CD4-positive, CD25-positive, alpha-beta regulatory T cell (primary cell): ENCODE measurements around the gene EXOC5. TPM values are rescaled to one million over a fixed set of nuclear protein-coding genes. Genes with fewer than 3 reads are reported as not detected.
"Not testable (repeated sequence)": the region's sequence is repeated elsewhere in the genome, so short reads cannot be mapped to it uniquely, and the experiment has no call there.

Experiments
- ATAC-seq, 2 donors: fragments of 150-1000 bp; cut with Tn5 transposase; one replicate each; pipeline ENCODE4 v1.10.0; 2021; ENCODE audit warnings: low read depth in 2 of 2, moderate number of reproducible peaks in 2 of 2, moderate library complexity in 1 of 2
- DNase-seq, 3 donors: peaks; one replicate each; pipeline versions ENCODE4 v3.0.0 to v3.0.0-alpha.2; 2012 to 2022; ENCODE audit warnings: mixed read lengths in 1 of 3
- H3K27ac ChIP-seq: one replicate; pipeline ENCODE4 v1.7.0; 2013; ENCODE audit warnings: mild to moderate bottlenecking, low read length; ENCODE audit not compliant: insufficient read depth, poor library complexity, severe bottlenecking
- H3K27me3 ChIP-seq: one replicate; pipeline ENCODE4 v1.7.0; 2013; ENCODE audit warnings: low read length; ENCODE audit not compliant: control insufficient read depth, insufficient read depth
- H3K36me3 ChIP-seq: one replicate; pipeline ENCODE4 v1.7.0; 2013; ENCODE audit warnings: mild to moderate bottlenecking, low read length, moderate library complexity; ENCODE audit not compliant: control insufficient read depth, insufficient read depth
- H3K4me1 ChIP-seq: 2 replicates; pipeline ENCODE4 v1.7.0; 2013; ENCODE audit warnings: mild to moderate bottlenecking, low read length; ENCODE audit not compliant: insufficient read depth, control insufficient read depth, poor library complexity, severe bottlenecking
- H3K4me3 ChIP-seq: one replicate; pipeline ENCODE4 v1.7.0; 2013; ENCODE audit warnings: low read depth, mild to moderate bottlenecking, low read length, moderate library complexity
- H3K9me3 ChIP-seq, 2 experiments: 1 replicate in 1 of 2; 2 replicates in 1 of 2; pipeline ENCODE4 v1.7.0; 2013; ENCODE audit warnings: low read length in 2 of 2, mild to moderate bottlenecking in 1 of 2, moderate library complexity in 1 of 2; ENCODE audit not compliant: control insufficient read depth in 2 of 2
- H3K27ac Mint-ChIP-seq, 3 donors: one replicate each; pipeline ENCODE4 v1.8.0; 2020 to 2022; ENCODE audit warnings: mild to moderate bottlenecking in 3 of 3, mixed read lengths in 3 of 3, moderate library complexity in 2 of 3
- H3K27me3 Mint-ChIP-seq: one replicate; pipeline ENCODE4 v1.8.0; 2022; ENCODE audit warnings: mild to moderate bottlenecking, mixed read lengths
- H3K36me3 Mint-ChIP-seq: one replicate; pipeline ENCODE4 v1.8.0; 2020; ENCODE audit warnings: mixed read lengths
- H3K4me1 Mint-ChIP-seq, 4 donors: one replicate each; pipeline ENCODE4 v1.8.0; 2020 to 2022; ENCODE audit warnings: mixed read lengths in 4 of 4, mild to moderate bottlenecking in 1 of 4
- H3K4me3 Mint-ChIP-seq, 4 donors: one replicate each; pipeline ENCODE4 v1.8.0; 2020 to 2022; ENCODE audit warnings: mild to moderate bottlenecking in 4 of 4, mixed read lengths in 4 of 4, moderate library complexity in 3 of 4
- H3K9me3 Mint-ChIP-seq, 7 donors: one replicate each; pipeline ENCODE4 v1.8.0; 2020 to 2022; ENCODE audit warnings: mixed read lengths in 7 of 7, mild to moderate bottlenecking in 3 of 7, moderate library complexity in 2 of 7
- polyA plus RNA-seq, 4 donors: library from polyadenylated mRNA; unstranded; fragments of 300-500 nt; fragmentation: Illumina TruSeq; gene quantifications; one replicate each; pipeline ENCODE4 v1.2.3, GENCODE V29; 2021
- total RNA-seq: library from RNA; stranded (reverse); gene quantifications from one replicate; pipeline ENCODE4 v1.2.3, GENCODE V29; 2022

Gene EXOC5
- total and polyA plus RNA-seq, 5 donors from 2014 or later = 42.6 to 60.6 (median 49.2) TPM

GRCh38 chr14:57273236-57273635 is 4.5 kb upstream of the EXOC5 start:
- Mint-ChIP-seq H3K9me3 (peaks cover 0 to 3% (median 0%) of the 10 kb centered on the region in 7 donors), H3K27me3 (no peaks in the 10 kb centered on the region), H3K4me3 (peak overlapping the region in 1 of 4 donors; percentile 62), H3K27ac (no peak overlapping the region), H3K4me1 (peaks cover 37 to 57% (median 50%) of the 10 kb centered on the region in 4 donors), H3K36me3 (peaks cover 19% of the 10 kb centered on the region)
- DNase-seq (no peak), ATAC-seq (no peak)
- H3K4me3 ChIP-seq = no peak overlapping the region
- peaks cover 23% of the 10 kb centered on the region for H3K36me3 ChIP-seq
- H3K27ac ChIP-seq = no peak overlapping the region
- H3K4me1 ChIP-seq = peaks cover 19% of the 10 kb centered on the region
- H3K9me3 ChIP-seq = no peaks in the 10 kb centered on the region
- no peaks in the 10 kb centered on the region for H3K27me3 ChIP-seq

- no peak overlapping the region for H3K27ac ChIP-seq
- peaks cover 19% of the 10 kb centered on the region for H3K4me1 ChIP-seq
- Mint-ChIP-seq H3K36me3 (peaks cover 5% of the 10 kb centered on the region), H3K27me3 (no peaks in the 10 kb centered on the region), H3K9me3 (peaks cover 0 to 1% (median 0%) of the 10 kb centered on the region in 7 donors), H3K4me3 (peak overlapping the region in 1 of 4 donors; percentile 51), H3K4me1 (peaks cover 47 to 73% (median 57%) of the 10 kb centered on the region in 4 donors), H3K27ac (no peak overlapping the region)
- H3K9me3 ChIP-seq = no peaks in the 10 kb centered on the region
- H3K36me3 ChIP-seq = no peaks in the 10 kb centered on the region
- no peak for DNase-seq
- no peak overlapping the region for H3K4me3 ChIP-seq
- no peak for ATAC-seq
- no peaks in the 10 kb centered on the region for H3K27me3 ChIP-seq
These were observed 2.6 kb downstream of the EXOC5 start for GRCh38 chr14:57266065-57266464.

- H3K27ac Mint-ChIP-seq = peak overlapping the region in 1 of 3 donors; percentile 72
- H3K36me3 ChIP-seq = peaks cover 4% of the 10 kb centered on the region
- peaks cover 38 to 54% (median 45%) of the 10 kb centered on the region in 4 donors for H3K4me1 Mint-ChIP-seq
- H3K4me3 ChIP-seq = no peak overlapping the region
- H3K27me3 Mint-ChIP-seq = no peaks in the 10 kb centered on the region
- H3K4me3 Mint-ChIP-seq = no peak overlapping the region
- H3K9me3 Mint-ChIP-seq = peaks cover 0 to 2% (median 0%) of the 10 kb centered on the region in 7 donors
- no peak for ATAC-seq
- H3K27me3 ChIP-seq = no peaks in the 10 kb centered on the region
- no peak for DNase-seq
- H3K4me1 ChIP-seq = peaks cover 9% of the 10 kb centered on the region
- peaks cover 13% of the 10 kb centered on the region for H3K36me3 Mint-ChIP-seq
- H3K9me3 ChIP-seq = no peaks in the 10 kb centered on the region
- H3K27ac ChIP-seq = no peak overlapping the region
These were observed 6.6 kb downstream of the EXOC5 start for GRCh38 chr14:57262117-57262516.

- H3K9me3 ChIP-seq = no peaks in the 10 kb centered on the region
- H3K36me3 Mint-ChIP-seq = peaks cover 17% of the 10 kb centered on the region
- ATAC-seq (no peak), DNase-seq (no peak)
- peaks cover 0 to 2% (median 0%) of the 10 kb centered on the region in 7 donors for H3K9me3 Mint-ChIP-seq
- H3K27ac ChIP-seq = no peak overlapping the region
- no peak overlapping the region for H3K27ac Mint-ChIP-seq
- no peak overlapping the region for H3K4me3 ChIP-seq
- peaks cover 38 to 53% (median 42%) of the 10 kb centered on the region in 4 donors for H3K4me1 Mint-ChIP-seq
- peaks cover 8% of the 10 kb centered on the region for H3K36me3 ChIP-seq
- H3K4me3 Mint-ChIP-seq = no peak overlapping the region
- peaks cover 4% of the 10 kb centered on the region for H3K4me1 ChIP-seq
- H3K27me3 ChIP-seq = no peaks in the 10 kb centered on the region
- H3K27me3 Mint-ChIP-seq = no peaks in the 10 kb centered on the region
These were observed 7.1 kb downstream of the EXOC5 start for GRCh38 chr14:57261604-57262003.

- no peak overlapping the region for H3K4me3 Mint-ChIP-seq
- H3K4me1 Mint-ChIP-seq = peaks cover 32 to 54% (median 36%) of the 10 kb centered on the region in 4 donors
- no peaks in the 10 kb centered on the region for H3K9me3 ChIP-seq
- H3K27me3 ChIP-seq = no peaks in the 10 kb centered on the region
- peaks cover 9% of the 10 kb centered on the region for H3K36me3 ChIP-seq
- H3K27ac Mint-ChIP-seq = no peak overlapping the region
- H3K36me3 Mint-ChIP-seq = peaks cover 17% of the 10 kb centered on the region
- H3K27me3 Mint-ChIP-seq = no peaks in the 10 kb centered on the region
- H3K27ac ChIP-seq = no peak overlapping the region
- peaks cover 0 to 2% (median 0%) of the 10 kb centered on the region in 7 donors for H3K9me3 Mint-ChIP-seq
- DNase-seq (no peak), ATAC-seq (no peak)
- no peaks in the 10 kb centered on the region for H3K4me1 ChIP-seq
- no peak overlapping the region for H3K4me3 ChIP-seq
These were observed 9.0 kb downstream of the EXOC5 start for GRCh38 chr14:57259672-57260071.

GRCh38 chr14:57258221-57258620 is 10.5 kb downstream of the EXOC5 start:
- DNase-seq, H3K36me3 ChIP-seq, H3K9me3 Mint-ChIP-seq, H3K4me1 ChIP-seq, H3K27ac Mint-ChIP-seq, ATAC-seq, H3K9me3 ChIP-seq, H3K4me3 Mint-ChIP-seq, H3K27ac ChIP-seq, H3K27me3 Mint-ChIP-seq, H3K4me3 ChIP-seq, H3K27me3 ChIP-seq: not testable (repeated sequence)
- Mint-ChIP-seq H3K4me1 (peaks cover 25 to 60% (median 35%) of the 10 kb centered on the region in 4 donors), H3K36me3 (peaks cover 17% of the 10 kb centered on the region)

- peaks cover 23% of the 10 kb centered on the region for H3K36me3 Mint-ChIP-seq
- Histone ChIP-seq H3K9me3 (no peaks in the 10 kb centered on the region), H3K27ac (no peak overlapping the region), H3K4me3 (no peak overlapping the region), H3K4me1 (no peaks in the 10 kb centered on the region), H3K27me3 (no peaks in the 10 kb centered on the region), H3K36me3 (peaks cover 9% of the 10 kb centered on the region)
- DNase-seq = no peak
- H3K27me3 Mint-ChIP-seq = no peaks in the 10 kb centered on the region
- H3K4me1 Mint-ChIP-seq = peaks cover 39 to 63% (median 47%) of the 10 kb centered on the region in 4 donors
- no peak overlapping the region for H3K4me3 Mint-ChIP-seq
- no peak for ATAC-seq
- H3K9me3 Mint-ChIP-seq = peaks cover 0 to 3% (median 0%) of the 10 kb centered on the region in 7 donors
- no peak overlapping the region for H3K27ac Mint-ChIP-seq
These were observed 13.8 kb downstream of the EXOC5 start for GRCh38 chr14:57254884-57255283.

GRCh38 chr14:57246933-57247657 is 21.6 kb downstream of the EXOC5 start:
- H3K27me3 ChIP-seq = no peaks in the 10 kb centered on the region
- DNase-seq = no peak
- no peak overlapping the region for H3K27ac ChIP-seq
- H3K4me3 ChIP-seq = no peak overlapping the region
- no peak for ATAC-seq
- no peaks in the 10 kb centered on the region for H3K9me3 ChIP-seq
- Mint-ChIP-seq H3K27ac (no peak overlapping the region), H3K27me3 (no peaks in the 10 kb centered on the region), H3K9me3 (no peaks in the 10 kb centered on the region), H3K4me1 (peaks cover 16 to 23% (median 16%) of the 10 kb centered on the region in 4 donors), H3K4me3 (no peak overlapping the region), H3K36me3 (peaks cover 11% of the 10 kb centered on the region)
- peaks cover 20% of the 10 kb centered on the region for H3K36me3 ChIP-seq
- H3K4me1 ChIP-seq = no peaks in the 10 kb centered on the region
